Choroid plexus epithelial cell (primary cell): ENCODE data around the gene ABLIM1.

ENCODE experiments used
- DNase-seq: peaks from one replicate; pipeline ENCODE4 v3.0.0-alpha.2; 2010; ENCODE audit warnings: low read depth
- H3K4me3 ChIP-seq: 2 replicates; pipeline ENCODE4 v1.5.1; 2011; ENCODE audit warnings: low read depth, mild to moderate bottlenecking, control low read depth, low read length, moderate library complexity
- TF ChIP-seq, protein P1 (sequence below): conservative IDR thresholded peaks from 2 replicates; pipeline ENCODE4 v1.5.1; 2011; ENCODE audit warnings: low read depth, mild to moderate bottlenecking, control low read depth, inconsistent platforms, low read length, moderate library complexity

ABLIM1 gene

DNA sequence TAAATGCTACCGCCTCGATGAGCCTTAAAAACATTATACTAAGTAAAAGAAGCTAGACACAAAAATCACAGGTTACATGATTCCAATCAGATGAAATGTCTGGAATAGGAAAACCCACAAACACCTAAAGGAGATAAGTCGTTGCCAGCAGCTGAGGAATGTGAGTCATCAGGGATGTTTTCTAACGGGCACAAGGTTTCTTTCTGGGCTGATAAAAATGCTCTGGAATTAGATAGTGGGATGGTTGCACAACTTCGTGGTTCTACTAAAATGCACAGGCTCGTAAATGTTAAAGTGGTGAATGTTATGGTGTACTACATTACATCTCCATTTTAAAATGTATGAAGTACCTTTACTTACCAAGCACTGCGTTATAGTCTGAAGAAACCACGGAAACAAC is 9.7 kb downstream of the ABLIM1 start:
- no peak overlapping the region for H3K4me3 ChIP-seq
- TF ChIP-seq, protein P1, sequence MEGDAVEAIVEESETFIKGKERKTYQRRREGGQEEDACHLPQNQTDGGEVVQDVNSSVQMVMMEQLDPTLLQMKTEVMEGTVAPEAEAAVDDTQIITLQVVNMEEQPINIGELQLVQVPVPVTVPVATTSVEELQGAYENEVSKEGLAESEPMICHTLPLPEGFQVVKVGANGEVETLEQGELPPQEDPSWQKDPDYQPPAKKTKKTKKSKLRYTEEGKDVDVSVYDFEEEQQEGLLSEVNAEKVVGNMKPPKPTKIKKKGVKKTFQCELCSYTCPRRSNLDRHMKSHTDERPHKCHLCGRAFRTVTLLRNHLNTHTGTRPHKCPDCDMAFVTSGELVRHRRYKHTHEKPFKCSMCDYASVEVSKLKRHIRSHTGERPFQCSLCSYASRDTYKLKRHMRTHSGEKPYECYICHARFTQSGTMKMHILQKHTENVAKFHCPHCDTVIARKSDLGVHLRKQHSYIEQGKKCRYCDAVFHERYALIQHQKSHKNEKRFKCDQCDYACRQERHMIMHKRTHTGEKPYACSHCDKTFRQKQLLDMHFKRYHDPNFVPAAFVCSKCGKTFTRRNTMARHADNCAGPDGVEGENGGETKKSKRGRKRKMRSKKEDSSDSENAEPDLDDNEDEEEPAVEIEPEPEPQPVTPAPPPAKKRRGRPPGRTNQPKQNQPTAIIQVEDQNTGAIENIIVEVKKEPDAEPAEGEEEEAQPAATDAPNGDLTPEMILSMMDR, result no peak
- DNase-seq, result peak; percentile 63

DNA sequence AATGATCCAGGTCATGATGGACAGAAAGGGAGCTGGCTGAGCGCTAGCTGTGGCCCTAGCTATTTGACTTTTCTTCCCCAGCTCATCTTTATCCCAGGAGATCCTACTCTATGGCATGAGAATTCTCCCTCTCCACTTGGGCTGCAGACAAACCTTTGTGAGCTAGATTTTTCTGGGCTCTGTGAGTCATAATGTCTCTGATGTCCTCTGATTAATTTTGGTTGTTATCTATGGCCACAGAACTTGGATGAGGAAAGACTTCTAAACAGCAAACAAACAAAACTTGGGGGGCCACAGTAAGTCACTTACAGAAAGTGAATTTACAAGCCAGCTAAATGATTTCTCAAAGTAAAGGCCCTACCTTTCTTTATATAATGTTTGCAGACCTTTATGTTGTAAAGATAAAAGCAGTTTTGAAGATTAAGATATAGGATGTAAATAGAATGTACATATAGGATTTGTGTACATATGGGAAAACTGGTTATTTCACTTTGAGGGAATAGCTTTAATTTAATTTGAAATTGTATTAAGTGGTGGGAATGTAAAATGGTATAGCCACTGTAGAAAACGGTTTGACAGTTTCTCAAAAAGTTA is 10.4 kb downstream of the ABLIM1 start:
- TF ChIP-seq, protein P1, result no peak
- DNase-seq, result no peak

DNA sequence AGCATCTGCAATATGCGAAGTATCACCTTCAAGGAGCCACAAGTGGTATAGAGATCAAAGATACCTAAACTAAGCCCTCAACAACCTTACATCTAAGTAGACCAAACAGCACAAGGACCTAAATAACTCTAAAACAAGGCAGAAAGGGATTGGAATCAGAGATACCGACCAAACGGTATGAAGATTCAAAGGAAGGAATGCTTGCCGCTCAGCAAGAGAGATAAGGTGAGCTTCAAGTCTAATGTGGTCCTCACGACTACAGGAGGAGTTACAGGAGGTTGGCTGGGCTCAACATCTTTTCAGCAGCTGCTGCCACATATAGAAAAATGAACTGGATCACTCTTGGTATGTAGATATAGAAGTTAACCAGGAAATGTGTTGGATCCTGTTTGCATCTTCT is 11.6 kb downstream of the ABLIM1 start:
- TF ChIP-seq, protein P1, result no peak
- H3K4me3 ChIP-seq, result no peak overlapping the region
- no peak for DNase-seq

More for the DNA sequence above, 10.4 kb downstream of the ABLIM1 start:
- H3K4me3 ChIP-seq, result no peak overlapping the region

DNA sequence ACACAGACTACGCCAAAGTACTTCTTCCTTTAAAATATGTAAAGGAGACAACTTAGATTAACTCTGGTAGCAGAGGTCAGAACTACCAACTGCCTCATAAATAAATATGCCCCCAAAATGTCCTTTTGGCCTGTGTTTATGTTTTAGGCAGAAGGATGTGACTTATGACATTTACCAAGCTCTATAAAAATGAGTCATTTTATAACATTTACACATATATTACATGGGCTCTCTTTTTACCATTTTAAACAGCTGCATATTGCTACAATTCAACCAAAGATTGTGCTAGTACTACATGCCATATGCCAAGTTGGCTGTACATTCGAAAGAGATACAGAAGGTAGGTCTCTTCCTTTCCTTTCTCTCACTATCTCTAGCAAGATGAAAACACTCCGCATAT is 12.4 kb downstream of the ABLIM1 start:
- H3K4me3 ChIP-seq, result no peak overlapping the region
- TF ChIP-seq, protein P1, result no peak
- no peak for DNase-seq

DNA sequence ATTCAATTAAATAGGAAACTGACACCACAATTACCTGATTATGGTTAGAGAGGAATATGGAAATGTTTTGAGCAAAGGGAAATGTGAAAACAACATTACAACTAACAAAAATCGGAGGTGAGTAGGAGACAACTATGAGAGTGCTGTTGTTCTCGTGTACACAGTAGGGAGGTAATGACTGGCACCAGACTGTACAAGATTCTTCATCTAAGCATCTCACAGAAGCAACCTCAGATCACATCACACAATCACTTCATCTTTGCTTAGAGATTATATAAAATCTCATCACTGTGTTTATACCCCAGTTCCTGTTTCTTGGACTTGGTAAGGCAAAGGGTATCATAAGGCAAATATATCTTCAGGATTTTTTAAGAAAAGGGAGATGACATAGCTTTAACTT is 14.9 kb downstream of the ABLIM1 start:
- no peak for DNase-seq
- TF ChIP-seq, protein P1, result no peak
- no peak overlapping the region for H3K4me3 ChIP-seq

DNA sequence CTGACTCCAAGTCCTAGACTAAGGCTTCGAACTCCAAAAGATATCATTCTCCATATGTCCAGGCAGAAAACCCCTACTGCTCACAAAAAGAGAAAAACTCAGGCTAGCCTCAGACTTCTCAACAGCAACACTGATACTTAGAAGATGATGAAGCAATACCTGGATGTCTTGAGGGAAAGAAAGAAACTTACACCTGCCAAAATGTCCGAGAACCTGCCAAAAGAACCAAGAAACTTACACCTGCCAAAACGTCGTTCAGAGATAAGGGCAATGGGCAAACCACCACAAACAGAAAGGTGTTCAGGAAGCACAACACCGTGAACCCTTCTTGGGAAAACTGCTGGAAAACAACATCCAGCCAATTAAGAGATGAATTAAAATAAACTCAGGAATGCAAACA is 15.3 kb downstream of the ABLIM1 start:
- no peak for DNase-seq
- TF ChIP-seq, protein P1, result no peak
- H3K4me3 ChIP-seq, result no peak overlapping the region
